Lower leg skin (tissue), 3 donors: ENCODE data around the gene PPFIBP2.

Experiments used
- CTCF ChIP-seq, 3 donors: fragments of 450-650 bp; IDR thresholded peaks; one replicate each; pipeline ENCODE4 v1.5.1; 2016; ENCODE audit warnings: antibody characterized with exemption in 3 of 3, mild to moderate bottlenecking in 3 of 3, moderate library complexity in 2 of 3
- POLR2A ChIP-seq, 2 donors: fragments of 450-650 bp; IDR thresholded peaks; one replicate each; pipeline ENCODE4 v1.6.1; 2016 to 2017; ENCODE audit warnings: antibody characterized with exemption in 2 of 2, mild to moderate bottlenecking in 1 of 2, moderate library complexity in 1 of 2

- TF ChIP-seq POLR2A (IDR thresholded peaks at IDR 0.05) (no peak), CTCF (IDR thresholded peaks at IDR 0.05) (no peak)
Measured at GRCh38 chr11:7645206-7645605, 131.4 kb downstream of the PPFIBP2 start.
